Type B pancreatic cell (in vitro differentiated cells): ENCODE data around the gene ACAN. TPM values are rescaled to one million over a fixed set of nuclear protein-coding genes. Genes with fewer than 3 reads are reported as not detected.
"Not testable (repeated sequence)": the region's sequence is repeated elsewhere in the genome, so short reads cannot be mapped to it uniquely, and the experiment has no call there.

Experiments used
- DNase-seq: peaks from one replicate; pipeline ENCODE4 v3.0.0; 2021; ENCODE audit warnings: mixed read lengths; ENCODE audit not compliant: unreplicated experiment; ENCODE audit errors: extremely low spot score
- H3K27ac Mint-ChIP-seq: 2 replicates; pipeline ENCODE4 v1.8.0; 2021; ENCODE audit warnings: mild to moderate bottlenecking, mixed read lengths
- H3K27me3 Mint-ChIP-seq: 2 replicates; pipeline ENCODE4 v1.8.0; 2021; ENCODE audit warnings: mixed read lengths
- H3K36me3 Mint-ChIP-seq: 2 replicates; pipeline ENCODE4 v1.8.0; 2021; ENCODE audit warnings: mixed read lengths
- H3K4me1 Mint-ChIP-seq: one replicate; pipeline ENCODE4 v1.8.0; 2021; ENCODE audit warnings: mixed read lengths; ENCODE audit not compliant: unreplicated experiment
- H3K4me3 Mint-ChIP-seq: 2 replicates; pipeline ENCODE4 v1.8.0; 2021; ENCODE audit warnings: mild to moderate bottlenecking, mixed read lengths
- H3K9me3 Mint-ChIP-seq: 2 replicates; pipeline ENCODE4 v1.8.0; 2021; ENCODE audit warnings: mixed read lengths
- CTCF ChIP-seq: fragments of 200-600 bp; sonication (generic); conservative IDR thresholded peaks from 2 replicates; pipeline ENCODE4 v1.5.0; 2021; ENCODE audit warnings: antibody characterized with exemption, mild to moderate bottlenecking
- total RNA-seq: library from RNA; stranded (reverse); gene quantifications from 2 replicates; pipeline ENCODE4 v1.2.1, GENCODE V29; 2021; ENCODE audit warnings: low replicate concordance

The ACAN gene
- total RNA-seq, 1 donor from 2014 or later, result 6.9 TPM

- H3K9me3 Mint-ChIP-seq, result no peaks in the 10 kb centered on the region
- H3K4me1 Mint-ChIP-seq, result peaks cover 5% of the 10 kb centered on the region
- DNase-seq, result no peak
- H3K27ac Mint-ChIP-seq, result no peak overlapping the region
- H3K4me3 Mint-ChIP-seq, result no peak overlapping the region
- no peaks in the 10 kb centered on the region for H3K36me3 Mint-ChIP-seq
- H3K27me3 Mint-ChIP-seq, result peaks cover 4% of the 10 kb centered on the region
- TF ChIP-seq CTCF, result no peak
These were observed 117.1 kb downstream of the ACAN start for GRCh38 chr15:88920186-88920891.

- H3K36me3 Mint-ChIP-seq, H3K4me1 Mint-ChIP-seq, H3K9me3 Mint-ChIP-seq, DNase-seq, H3K27me3 Mint-ChIP-seq, H3K27ac Mint-ChIP-seq, H3K4me3 Mint-ChIP-seq: not testable (repeated sequence)
These were observed 117.7 kb downstream of the ACAN start for GRCh38 chr15:88920892-88921435.

Other genes starting within 250 kb of the ACAN start
- gene AEN, start 182.1 kb upstream of the ACAN start, total RNA-seq, result 48.9 and 62.9 TPM in 2 replicates
- gene ISG20, start 164.4 kb upstream of the ACAN start, total RNA-seq, result 4.9 and 7.9 TPM in 2 replicates
- gene HAPLN3, start 92.1 kb downstream of the ACAN start, total RNA-seq, result 3.2 and 10.4 TPM in 2 replicates
- gene MFGE8, start 109.9 kb downstream of the ACAN start, total RNA-seq, result 82.0 and 162 TPM in 2 replicates